Measurements from ENCODE around the gene NPLOC4.

DNA sequence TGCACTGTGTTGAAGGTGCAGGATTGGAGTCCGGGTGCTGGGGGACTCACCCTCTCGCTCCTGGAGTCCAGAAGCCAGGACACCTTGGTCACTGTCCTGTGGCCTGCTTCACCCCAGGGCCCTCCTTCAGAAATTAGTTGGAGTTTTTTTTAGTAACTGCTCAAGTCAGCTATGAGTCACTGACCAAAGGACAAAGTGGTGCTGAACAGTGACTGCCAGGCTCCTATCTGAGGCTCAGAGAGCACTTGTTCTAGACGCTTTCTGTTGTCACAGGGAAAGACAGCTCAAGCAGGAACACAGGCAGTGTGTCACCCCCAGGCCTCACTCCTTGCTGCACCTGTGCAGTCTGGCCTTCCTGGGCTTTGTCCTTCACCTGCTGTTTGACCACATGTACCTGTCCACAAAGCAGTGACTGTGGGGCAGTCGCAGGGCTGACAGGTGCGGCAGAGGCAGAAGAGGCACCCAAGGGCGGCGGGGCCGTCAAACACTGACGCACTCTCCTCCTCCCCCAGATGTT, 80.7 kb downstream of the NPLOC4 start:
- TF ChIP-seq, protein P1, sequence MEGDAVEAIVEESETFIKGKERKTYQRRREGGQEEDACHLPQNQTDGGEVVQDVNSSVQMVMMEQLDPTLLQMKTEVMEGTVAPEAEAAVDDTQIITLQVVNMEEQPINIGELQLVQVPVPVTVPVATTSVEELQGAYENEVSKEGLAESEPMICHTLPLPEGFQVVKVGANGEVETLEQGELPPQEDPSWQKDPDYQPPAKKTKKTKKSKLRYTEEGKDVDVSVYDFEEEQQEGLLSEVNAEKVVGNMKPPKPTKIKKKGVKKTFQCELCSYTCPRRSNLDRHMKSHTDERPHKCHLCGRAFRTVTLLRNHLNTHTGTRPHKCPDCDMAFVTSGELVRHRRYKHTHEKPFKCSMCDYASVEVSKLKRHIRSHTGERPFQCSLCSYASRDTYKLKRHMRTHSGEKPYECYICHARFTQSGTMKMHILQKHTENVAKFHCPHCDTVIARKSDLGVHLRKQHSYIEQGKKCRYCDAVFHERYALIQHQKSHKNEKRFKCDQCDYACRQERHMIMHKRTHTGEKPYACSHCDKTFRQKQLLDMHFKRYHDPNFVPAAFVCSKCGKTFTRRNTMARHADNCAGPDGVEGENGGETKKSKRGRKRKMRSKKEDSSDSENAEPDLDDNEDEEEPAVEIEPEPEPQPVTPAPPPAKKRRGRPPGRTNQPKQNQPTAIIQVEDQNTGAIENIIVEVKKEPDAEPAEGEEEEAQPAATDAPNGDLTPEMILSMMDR (IDR thresholded peaks at IDR 0.05), result no peak
- TF ChIP-seq EP300 (IDR thresholded peaks at IDR 0.05) (no peak), POLR2A (IDR thresholded peaks at IDR 0.05) (no peak)
